ENCODE results near the gene ATP1A2.

The ATP1A2 gene

DNA sequence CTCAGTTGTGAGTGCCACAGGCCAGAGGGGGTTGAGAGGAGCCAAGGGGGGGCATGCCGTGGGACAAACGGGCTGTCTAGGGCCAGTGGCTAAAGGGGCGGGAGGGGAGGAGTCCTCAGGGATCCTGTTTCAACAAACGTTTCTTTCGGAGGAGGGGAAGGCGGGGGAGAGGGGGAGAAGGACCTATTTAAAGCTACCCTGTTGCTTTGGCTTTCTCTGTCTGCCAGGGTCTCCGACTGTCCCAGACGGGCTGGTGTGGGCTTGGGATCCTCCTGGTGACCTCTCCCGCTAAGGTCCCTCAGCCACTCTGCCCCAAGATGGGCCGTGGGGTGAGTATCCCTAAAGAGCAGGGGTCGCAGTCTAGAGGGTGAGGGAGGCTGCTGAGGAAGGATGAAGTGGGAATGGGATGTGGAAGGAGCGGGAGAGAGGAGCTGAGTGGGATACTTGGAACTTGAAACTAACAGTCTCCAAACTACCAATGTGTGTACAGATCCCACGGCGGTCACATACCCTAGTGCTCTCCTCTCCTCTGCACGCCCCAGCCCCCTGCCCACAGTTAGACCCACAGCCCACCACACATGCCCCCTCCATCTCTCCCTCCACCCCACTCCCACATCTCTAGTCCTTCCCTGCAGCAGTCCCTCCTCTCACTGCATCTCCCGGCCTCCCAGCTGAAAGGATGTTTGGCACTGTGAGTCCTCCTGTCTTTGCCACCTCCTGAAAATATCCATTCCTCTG lies at the start of gene ATP1A2:
Gene ATP1A2 (plus strand): TSS at position 215 of the 738 bp plus-strand sequence. CDS start 103 bp downstream, at position 318.
- DNase-seq (ENCODE audit: extremely low read depth in 1 of 2, low read depth in 1 of 2), result no peak

DNA sequence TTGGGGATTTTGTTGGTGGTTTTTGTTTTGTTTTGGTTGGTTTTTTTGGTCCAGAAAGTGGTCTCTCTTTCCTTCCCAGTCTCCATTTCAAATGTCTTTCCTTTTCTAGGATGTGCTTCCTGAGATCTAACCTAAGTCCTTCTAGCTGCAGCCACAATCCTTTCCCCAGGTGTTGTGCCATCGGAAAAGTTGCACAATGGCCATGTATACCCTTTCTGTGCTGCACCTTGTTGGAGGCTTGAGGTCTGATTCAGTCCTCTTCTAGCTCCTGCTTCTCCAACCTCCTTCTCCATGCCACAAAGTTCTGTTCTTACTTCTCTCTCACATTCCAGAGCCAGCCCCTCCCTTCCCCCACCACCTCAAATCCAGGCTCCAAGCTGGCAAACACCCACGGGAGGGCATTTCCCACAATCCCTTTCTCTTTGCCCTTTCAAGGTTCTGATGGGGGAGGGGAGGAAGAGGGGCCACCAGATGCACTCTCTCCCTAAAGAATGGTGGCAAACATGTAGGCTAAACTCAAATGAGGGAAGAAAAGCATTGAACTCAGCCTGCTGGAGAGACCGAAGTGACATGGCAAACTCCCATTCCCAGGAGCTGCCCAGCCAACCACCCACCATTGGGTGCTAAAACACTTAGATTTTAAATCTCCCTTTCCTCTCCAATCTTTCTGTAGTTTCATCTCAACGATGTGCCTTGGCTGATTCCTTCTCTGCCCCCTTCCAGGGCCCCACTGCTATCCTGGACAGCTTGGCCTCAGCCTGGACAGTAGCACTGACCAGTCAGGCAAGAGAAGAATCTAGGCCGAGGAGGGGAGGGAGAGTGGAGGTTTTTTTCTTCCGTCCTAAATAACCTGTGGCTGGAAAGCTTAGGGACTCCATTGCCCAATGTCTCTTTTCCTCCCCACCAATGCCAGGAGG lies 48.5 kb upstream of the ATP1A2 start:
- DNase-seq (ENCODE audit: extremely low read depth in 1 of 2, low read depth in 1 of 2), result no peak

DNA sequence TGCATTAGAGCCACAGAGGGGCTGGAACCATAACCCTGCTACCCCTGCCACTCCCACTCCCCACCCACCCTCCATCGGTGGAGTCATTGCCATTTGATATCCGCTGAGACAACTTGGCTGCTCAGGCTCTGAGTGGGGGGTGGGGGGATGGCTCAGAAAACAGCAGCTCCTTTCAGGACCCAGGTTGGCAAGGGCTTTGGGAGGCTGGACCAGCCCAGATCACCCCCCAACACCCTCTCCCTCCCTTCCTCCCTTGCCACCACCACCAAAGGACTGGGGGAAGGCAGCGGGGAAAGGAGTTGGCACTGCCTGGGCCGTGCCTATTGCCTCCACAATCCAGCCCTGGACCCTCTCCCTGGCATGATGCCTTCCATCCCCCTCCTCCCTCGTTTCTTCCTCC lies 47.3 kb upstream of the ATP1A2 start:
- DNase-seq (ENCODE audit: extremely low read depth in 1 of 2, low read depth in 1 of 2), result no peak

DNA sequence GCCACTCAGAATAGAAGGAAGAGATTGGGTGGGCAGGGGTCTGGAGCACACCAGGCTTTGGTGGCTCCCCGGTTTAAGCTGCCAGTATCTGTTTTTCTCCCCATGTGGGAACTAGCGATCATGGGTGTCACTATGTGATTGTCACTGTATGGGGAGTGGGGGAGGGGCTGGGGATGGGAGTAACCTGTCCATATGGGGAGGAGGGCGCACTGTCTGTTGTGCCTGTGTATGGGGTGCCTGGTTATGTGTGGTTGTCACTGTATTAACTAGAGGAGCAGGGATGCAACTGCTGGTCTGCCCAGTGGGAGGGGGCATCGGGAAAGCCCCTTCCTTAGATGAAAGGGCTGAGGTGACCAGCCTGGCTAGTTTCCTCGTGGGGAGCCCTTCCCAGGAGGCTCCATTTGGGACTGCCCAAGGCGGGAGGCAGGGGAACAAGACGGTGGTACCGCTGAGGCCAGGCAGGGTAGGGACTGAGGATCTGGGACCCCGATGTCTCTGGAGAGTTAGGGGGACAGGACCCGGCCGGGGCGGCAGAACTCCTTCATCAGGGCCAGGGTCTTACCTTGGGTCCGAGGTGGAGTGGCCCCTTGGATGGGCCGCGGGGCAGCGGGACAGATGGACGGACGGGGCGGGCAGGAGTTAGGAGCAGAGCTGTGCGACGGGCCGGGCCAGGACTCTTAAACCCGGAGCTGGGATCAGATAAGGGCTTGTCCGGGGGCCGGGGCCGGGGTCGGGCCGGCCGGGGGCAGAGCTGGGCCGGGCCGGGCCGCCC lies 45.9 kb upstream of the ATP1A2 start, which contains the start of gene KCNJ10:
Gene KCNJ10 (minus strand): TSS at position 701 of the 772 bp plus-strand sequence. CDS start 27,628 bp downstream, outside the sequence.
- no peak for DNase-seq (ENCODE audit: extremely low read depth in 1 of 2, low read depth in 1 of 2)

DNA sequence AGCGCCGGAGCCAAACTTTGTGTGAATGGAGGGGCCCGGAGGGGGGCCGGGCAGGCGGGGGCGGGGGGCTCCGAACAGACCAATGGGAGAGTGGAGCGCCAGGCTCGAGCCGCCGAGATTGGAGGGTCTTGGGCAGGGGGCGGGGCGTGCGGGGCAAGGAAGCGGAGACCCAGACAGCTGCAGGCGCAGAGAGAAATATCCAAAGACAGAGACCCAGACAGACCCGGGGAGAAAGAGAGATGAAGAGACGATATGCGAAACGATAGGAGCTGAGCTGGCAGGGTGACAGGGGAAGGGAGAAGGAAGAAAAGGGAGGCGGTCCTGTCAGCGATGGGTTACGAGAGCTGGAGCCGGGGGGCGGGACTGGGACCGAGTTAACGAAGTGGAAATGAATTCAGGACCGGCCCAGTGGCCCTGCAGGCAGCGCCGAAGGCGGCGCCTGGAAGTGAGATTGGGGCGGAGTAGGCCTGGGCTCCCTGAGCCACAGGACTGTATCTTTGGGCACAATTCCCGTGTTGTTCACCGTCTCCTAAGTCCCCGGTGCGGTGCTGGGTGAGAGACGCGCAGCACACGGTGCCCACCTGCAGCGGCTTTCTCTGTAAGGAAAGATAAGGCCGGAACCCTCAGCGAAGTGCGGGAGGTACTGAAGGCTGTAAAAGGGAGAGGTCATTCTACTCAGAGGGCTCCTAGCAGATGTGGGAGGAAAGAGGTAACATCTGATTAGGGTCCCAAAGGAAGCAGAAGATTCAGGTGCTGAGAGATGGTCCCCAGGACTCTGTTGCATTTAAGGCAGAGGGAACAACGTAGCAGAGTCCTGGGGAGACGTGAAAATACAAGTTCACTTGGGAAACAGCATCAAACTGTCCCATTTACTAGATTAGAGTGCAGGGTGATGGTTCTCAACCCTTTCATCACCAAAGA lies 45.1 kb upstream of the ATP1A2 start:
- DNase-seq (ENCODE audit: extremely low read depth in 1 of 2, low read depth in 1 of 2), result peak; percentile 46 to 68

DNA sequence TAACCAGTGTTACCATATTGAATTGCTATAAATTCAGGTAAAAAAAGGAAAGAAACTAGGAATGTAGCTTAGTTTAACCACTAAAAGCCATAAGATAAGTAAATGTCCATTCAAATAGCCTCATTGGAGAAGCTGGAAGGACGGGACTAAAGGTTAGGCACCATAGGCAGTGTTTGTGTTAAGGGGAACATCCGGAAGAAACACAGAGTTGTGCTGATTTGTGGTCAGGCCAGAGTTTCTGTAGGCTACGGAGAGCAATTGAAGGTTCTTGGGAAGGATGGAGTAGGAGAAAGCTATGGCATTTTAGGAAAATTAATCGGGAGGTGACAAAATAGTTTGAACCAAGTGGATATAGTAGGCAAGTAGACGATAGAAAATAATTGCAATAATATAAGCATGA lies 44.3 kb upstream of the ATP1A2 start:
- no peak for DNase-seq (ENCODE audit: extremely low read depth in 1 of 2, low read depth in 1 of 2)

DNA sequence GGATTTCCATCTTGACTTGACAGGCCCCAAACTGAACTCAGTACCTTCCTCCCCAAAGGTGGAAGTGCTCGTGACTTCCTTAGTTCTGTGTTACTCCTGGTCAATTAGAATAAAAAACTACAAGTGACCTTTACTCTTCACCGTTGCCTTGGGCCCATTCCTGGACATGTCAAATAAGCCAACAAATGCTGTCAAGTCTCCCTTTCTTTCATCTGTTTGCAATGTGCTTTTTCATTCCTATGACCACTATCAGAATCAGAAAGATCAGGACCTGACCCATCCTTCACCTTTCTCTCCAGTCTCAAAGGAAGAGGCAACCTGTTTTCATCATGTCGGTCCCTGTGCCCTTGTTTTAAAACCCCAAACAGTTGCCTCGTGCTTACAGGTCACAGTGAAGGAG lies 40.7 kb upstream of the ATP1A2 start:
- DNase-seq (ENCODE audit: extremely low read depth in 1 of 2, low read depth in 1 of 2), result no peak

DNA sequence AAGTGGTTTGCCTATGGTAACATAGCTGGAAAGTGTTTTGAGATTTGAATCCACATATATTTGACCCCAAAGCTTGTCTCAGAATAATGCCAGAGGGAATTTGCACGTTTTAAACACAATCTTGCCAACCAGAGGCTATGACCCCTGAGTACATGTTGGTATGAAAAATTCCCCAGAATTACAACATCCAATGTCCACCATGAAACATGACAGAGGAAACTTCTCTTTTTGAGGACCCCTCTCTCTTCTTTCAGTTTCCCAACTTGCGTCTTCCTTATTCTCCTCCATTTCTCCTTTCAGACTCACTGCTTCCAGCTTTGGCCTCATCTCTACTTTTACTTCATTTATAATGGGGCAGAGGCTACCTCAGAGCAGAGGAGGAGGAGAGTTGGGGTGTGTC lies 39.7 kb upstream of the ATP1A2 start:
- DNase-seq (ENCODE audit: extremely low read depth in 1 of 2, low read depth in 1 of 2), result no peak

DNA sequence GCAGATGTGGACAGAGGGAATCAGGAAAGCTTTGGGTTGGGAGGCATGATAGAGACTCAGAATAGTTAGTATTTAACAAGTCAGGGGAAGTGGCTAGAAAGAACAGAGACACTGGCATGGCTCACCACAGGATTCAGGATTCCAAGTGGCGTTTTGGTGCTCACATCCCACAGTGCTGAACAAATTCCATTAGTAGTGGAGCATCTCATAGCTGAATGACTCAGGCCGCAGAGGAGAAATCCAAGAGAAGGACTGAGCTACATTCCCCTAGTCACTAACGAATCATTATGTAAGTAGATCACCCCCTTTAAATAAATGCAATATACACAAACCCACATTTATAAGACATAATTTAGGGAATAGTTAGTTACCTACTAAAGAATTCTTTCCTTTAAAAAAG lies 39.3 kb upstream of the ATP1A2 start:
- no peak for DNase-seq (ENCODE audit: extremely low read depth in 1 of 2, low read depth in 1 of 2)

DNA sequence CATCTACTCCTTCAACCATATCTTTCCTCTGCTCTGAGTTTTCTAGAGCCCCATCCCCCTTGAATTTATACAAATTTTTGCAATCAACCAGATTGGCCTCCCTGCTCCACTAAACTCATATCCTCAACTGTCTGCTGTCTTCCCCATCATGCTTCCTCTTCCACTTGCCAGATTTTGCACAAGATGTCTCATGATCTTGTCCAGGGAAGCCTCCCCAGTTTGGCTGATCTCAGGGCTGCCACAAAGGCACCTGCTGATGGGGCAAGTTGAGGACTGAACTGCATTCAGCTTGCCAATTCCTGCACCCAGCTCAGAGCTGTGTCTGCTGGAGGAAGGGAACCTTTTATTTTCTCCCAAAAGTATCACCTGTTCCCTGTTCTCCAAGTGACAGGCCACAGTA lies 38.1 kb upstream of the ATP1A2 start:
- DNase-seq (ENCODE audit: extremely low read depth in 1 of 2, low read depth in 1 of 2), result no peak

DNA sequence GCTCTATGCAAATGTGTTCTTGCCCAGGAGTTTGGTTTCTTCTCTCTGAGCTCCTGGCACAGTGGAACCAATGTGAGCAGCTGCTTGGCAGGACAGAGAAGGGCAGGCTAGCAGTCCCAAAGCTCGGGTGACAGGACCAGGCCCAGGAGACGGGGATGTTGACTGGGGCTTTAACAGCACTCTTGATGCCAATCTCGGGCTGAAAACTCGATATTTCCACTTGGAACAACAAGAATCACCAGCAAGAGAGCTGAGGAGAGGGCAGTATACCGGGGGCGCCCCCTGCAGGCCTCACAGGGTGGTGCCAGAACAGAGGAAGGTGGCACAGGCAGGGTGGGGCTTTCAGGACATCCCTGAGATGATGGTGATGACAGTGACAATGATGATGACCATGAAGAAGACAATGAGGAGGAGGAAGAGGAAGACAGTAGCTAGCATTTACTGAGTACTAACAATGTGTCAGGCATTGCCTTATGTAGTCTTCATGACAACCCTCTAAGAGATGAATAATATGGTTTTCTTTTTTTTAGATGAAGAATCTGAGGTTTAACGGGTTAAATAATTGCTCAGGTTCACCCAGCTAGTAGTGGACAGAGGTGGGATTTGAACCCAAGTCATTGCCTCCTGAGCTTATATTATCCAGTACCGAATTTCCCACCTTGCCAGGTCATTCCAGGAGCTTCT lies 36.9 kb upstream of the ATP1A2 start:
- DNase-seq (ENCODE audit: extremely low read depth in 1 of 2, low read depth in 1 of 2), result peak; percentile 39 to 45

DNA sequence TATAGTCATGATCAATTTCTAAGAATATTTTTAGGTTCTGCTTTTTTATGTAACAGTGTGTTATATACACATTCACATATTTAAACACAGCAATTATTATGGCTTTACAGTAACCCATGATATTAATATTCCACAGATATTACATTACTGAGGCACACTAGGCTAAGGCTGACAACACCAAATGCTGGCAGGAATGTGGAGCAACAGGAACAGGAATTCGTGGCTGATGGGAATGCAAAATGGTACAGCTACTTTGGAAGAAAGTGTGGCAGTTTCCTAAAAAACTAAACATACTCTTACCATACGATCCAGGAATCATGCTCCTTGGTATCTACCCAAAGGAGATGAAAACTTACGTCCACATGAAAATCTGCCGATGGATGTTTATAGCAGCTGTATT lies 36.1 kb upstream of the ATP1A2 start:
- DNase-seq (ENCODE audit: extremely low read depth in 1 of 2, low read depth in 1 of 2), result no peak

DNA sequence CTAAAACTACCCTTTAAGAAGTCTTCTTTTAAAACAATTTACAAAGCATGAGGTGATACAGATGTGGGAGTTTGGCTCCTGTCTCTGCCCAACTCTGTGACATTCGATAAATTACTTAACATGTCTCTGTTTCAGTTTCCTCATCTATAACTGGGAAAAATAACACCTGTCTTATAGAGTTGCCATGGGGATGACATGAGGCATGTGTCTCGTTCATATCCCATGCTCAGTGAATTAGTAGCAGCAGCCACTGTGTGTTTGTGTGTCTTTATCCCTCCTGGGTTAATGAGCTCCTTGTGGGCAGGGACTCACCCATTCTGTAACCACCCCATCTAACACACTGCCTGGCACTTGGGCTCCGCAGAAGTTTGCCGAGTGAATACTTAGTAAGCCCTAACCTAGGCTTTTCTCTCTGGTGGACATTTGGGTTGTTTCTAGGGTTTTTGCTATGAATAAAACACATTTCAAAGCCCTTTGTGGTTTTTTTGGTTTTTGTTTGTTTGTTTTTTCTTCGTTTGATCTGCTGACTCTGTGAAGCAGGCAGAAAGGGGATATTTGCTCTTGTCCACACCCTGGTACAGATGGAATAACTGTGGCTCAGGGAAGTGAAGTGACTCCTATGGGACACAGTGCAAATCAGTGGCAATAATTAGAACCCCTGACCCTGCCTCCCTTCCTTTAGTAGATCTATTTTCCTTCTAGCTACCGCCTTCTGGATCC lies 35.0 kb upstream of the ATP1A2 start:
- DNase-seq (ENCODE audit: extremely low read depth in 1 of 2, low read depth in 1 of 2), result no peak

DNA sequence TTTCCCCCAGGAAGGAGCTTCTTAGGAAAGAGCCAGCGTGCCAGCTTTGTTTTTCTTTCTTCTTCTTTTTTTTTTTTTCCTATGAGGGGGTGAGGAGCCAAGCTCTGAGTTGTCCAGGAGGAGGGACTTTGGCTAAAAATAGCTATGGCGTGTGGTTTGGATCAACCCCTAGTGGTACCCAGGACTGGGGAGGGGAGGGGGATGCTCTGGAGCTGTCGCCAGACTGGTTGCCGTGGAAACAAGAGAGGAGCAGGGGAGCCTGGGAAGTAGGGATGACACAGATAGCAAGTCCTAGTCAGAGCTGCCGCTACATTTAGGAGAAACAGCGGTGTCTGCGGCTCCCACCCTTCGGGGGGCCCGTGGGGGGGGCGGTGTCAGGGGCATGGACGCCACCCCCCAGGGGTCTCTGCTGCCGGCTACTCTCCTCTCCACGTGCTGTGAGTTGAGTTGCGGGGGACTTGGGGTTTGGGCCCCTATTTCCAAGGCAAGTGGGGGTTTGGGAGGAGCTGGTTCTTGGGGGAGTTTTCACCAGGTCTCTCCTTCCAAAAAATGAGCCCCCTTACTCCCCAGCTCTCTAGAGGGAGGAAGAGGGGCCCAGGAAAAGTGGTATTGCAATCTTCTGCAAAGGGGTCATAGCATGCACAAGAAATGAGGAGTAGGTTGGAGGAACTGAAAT lies 34.2 kb upstream of the ATP1A2 start, which contains the start of gene KCNJ9:
Gene KCNJ9 (plus strand): TSS at position 278 of the 676 bp plus-strand sequence. CDS start 2,493 bp downstream, outside the sequence.
- no peak for DNase-seq (ENCODE audit: extremely low read depth in 1 of 2, low read depth in 1 of 2)

DNA sequence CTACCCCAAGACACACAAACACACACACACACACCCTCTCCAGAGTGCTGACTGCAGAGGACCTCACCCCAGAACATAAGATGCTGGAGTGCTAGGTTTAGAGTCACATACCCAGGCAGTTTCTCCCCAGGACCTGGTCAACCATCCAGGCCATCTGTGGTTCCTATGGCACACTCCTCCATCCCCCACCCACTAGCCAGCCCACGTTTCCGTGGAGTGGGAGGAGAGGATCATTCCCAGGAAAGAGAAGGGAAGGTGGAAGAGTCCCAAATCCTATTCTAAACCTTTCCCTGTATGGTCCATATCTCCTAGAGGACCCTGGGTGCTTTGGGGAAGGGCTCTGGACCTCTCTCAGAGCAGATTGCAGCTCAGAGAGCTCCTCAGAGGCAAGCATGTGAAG lies 33.1 kb upstream of the ATP1A2 start:
- DNase-seq (ENCODE audit: extremely low read depth in 1 of 2, low read depth in 1 of 2), result no peak

DNA sequence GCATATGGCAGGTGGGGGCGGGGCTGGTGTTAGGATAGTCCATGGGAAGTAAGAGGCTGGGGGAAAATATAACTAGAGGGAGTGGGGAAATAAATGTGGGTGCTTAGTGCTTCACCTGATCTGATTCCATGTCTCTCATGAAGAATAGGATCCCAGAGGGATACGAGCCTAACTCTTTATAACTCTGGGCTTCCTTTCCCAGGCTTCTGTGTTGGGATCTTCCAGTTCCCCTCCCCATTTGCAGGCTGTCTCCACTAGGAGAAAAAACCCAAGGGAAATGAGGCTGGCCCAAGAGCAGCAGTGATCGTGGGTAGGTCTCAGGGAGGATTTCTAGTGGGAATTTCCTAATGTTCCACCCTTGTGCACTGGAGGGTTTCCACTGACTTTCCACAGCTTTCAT lies 32.6 kb upstream of the ATP1A2 start:
- DNase-seq (ENCODE audit: extremely low read depth in 1 of 2, low read depth in 1 of 2), result no peak

DNA sequence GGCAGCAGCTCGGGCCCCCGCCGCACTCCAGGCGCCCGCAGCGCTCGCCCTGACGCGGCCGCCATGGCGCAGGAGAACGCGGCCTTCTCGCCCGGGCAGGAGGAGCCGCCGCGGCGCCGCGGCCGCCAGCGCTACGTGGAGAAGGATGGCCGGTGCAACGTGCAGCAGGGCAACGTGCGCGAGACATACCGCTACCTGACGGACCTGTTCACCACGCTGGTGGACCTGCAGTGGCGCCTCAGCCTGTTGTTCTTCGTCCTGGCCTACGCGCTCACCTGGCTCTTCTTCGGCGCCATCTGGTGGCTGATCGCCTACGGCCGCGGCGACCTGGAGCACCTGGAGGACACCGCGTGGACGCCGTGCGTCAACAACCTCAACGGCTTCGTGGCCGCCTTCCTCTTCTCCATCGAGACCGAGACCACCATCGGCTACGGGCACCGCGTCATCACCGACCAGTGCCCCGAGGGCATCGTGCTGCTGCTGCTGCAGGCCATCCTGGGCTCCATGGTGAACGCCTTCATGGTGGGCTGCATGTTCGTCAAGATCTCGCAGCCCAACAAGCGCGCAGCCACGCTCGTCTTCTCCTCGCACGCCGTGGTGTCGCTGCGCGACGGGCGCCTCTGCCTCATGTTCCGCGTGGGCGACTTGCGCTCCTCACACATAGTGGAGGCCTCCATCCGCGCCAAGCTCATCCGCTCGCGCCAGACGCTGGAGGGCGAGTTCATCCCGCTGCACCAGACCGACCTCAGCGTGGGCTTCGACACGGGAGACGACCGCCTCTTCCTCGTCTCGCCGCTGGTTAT lies 31.4 kb upstream of the ATP1A2 start:
- peak; percentile 26 to 42 for DNase-seq (ENCODE audit: extremely low read depth in 1 of 2, low read depth in 1 of 2)
